Rectal smooth muscle tissue (tissue), 1 donor: Measurements from ENCODE around the gene AP2A2.
"Not testable (repeated sequence)": the region's sequence is repeated elsewhere in the genome, so short reads cannot be mapped to it uniquely, and the experiment has no call there.

Source experiments
- H3K27ac ChIP-seq: one replicate; pipeline ENCODE4 v1.7.0; 2013; ENCODE audit warnings: low read depth, low read length, inconsistent platforms
- H3K27me3 ChIP-seq: one replicate; pipeline ENCODE4 v1.7.0; 2013; ENCODE audit warnings: low read length; ENCODE audit not compliant: control insufficient read depth, insufficient read depth
- H3K36me3 ChIP-seq: one replicate; pipeline ENCODE4 v1.7.0; 2013; ENCODE audit warnings: low read length; ENCODE audit not compliant: control insufficient read depth, insufficient read depth
- H3K4me1 ChIP-seq: one replicate; pipeline ENCODE4 v1.7.0; 2013; ENCODE audit warnings: low read length; ENCODE audit not compliant: control insufficient read depth, insufficient read depth
- H3K4me3 ChIP-seq: one replicate; pipeline ENCODE4 v1.7.0; 2013; ENCODE audit warnings: low read length
- H3K9ac ChIP-seq: one replicate; pipeline ENCODE4 v1.7.0; 2013; ENCODE audit warnings: low read length

AP2A2 gene

DNA sequence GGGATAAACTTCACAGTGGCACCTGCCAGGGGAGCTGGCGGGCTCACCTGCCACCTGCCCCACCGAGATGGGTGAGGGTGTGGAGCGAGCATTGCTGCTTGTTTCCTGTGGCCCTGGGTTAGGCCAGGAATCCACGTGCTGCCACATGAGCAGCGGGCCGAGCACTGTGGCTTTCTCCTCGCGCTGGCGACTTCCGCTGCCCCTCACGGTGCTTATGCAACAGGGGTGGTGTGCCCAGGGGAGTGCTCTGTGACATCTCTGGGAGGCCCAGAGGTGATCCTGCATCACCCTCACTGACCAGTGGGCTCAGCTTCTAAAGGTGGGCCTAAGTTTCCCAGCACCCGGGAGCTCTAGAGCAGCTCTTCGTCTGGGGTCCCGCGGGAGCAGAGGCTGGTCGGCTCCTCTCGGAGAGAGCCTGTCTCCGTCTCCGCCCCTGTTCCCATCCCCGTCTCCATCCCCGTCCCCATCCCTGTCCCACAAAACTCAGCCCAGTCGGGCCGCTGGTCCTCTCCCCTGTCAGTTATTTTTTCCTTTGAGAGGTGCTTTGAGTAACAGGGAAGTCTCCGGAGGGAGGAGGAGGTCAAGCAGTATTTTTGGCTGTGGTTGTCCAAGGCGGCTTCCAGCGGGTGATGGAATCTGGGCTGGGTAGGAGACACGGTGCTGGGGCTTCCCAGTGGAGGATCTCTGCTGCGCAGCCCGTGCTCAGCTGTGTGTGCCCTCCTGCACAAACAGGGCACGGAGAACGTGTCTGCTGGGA is 42.5 kb downstream of the AP2A2 start:
- Histone ChIP-seq H3K27ac (no peak overlapping the region), H3K36me3 (peaks cover 3% of the 10 kb centered on the region), H3K4me3 (no peak overlapping the region), H3K9ac (no peak overlapping the region), H3K4me1 (no peaks in the 10 kb centered on the region), H3K27me3 (no peaks in the 10 kb centered on the region)

DNA sequence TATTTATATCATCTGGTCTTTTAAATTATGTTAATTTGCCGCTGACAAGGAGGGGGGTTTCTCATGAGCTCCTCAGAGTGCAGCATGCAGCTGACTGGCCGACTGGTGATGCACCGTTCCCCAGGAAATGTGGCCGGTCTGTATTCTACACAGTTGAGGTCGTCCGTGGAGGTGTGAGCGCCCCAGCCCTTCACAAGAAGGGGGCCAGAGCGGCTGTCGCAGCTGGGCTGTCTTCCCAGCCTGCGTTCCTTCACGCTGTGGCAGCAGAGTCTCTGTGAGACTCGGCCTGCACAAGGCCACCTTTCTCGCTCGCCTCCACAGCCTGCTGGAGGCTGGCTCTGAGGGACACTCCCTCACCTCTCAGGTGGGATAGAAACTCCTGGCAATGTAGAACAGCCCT is 43.2 kb downstream of the AP2A2 start:
- peaks cover 8% of the 10 kb centered on the region for H3K36me3 ChIP-seq

GRCh38 chr11:969651-970205 is 44.1 kb downstream of the AP2A2 start:
- peaks cover 10% of the 10 kb centered on the region for H3K36me3 ChIP-seq
- no peak overlapping the region for H3K27ac ChIP-seq
- no peaks in the 10 kb centered on the region for H3K27me3 ChIP-seq
- H3K9ac ChIP-seq = no peak overlapping the region
- no peaks in the 10 kb centered on the region for H3K4me1 ChIP-seq
- H3K4me3 ChIP-seq = no peak overlapping the region

More for the DNA sequence above, 43.2 kb downstream of the AP2A2 start:
- no peak overlapping the region for H3K4me3 ChIP-seq
- H3K4me1 ChIP-seq = no peaks in the 10 kb centered on the region
- H3K27me3 ChIP-seq = no peaks in the 10 kb centered on the region
- H3K27ac ChIP-seq = no peak overlapping the region
- no peak overlapping the region for H3K9ac ChIP-seq

DNA sequence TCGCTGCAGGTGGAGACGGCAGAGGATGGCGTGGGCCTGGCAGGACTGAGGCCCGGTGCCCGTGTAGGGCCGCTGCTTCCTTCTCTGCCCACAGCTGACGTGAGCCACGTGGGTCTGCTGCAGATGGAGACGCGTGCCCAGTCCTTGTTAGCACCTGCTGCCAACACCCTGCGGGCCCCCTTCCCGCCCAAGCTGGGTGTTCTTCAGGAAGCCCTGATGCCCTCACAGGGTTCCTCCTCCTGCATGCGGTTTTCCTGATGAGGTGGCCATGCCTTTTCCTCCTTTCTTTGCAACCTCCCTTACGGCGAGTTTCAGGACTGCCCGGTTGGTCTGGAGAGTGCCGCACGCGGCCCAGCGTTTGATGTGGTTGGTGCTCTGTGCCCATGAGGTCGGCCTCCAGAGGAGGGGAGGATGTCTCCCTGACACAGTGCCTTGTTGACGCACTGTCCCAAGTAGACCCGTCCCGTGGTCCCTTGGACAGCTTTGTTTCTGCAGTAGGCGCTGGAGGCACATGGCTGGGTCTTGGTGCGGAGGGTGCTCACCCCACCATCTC is 44.7 kb downstream of the AP2A2 start:
- no peak overlapping the region for H3K4me3 ChIP-seq
- no peak overlapping the region for H3K27ac ChIP-seq
- H3K9ac ChIP-seq = no peak overlapping the region
- no peaks in the 10 kb centered on the region for H3K4me1 ChIP-seq
- H3K36me3 ChIP-seq = peaks cover 12% of the 10 kb centered on the region
- H3K27me3 ChIP-seq = no peaks in the 10 kb centered on the region

DNA sequence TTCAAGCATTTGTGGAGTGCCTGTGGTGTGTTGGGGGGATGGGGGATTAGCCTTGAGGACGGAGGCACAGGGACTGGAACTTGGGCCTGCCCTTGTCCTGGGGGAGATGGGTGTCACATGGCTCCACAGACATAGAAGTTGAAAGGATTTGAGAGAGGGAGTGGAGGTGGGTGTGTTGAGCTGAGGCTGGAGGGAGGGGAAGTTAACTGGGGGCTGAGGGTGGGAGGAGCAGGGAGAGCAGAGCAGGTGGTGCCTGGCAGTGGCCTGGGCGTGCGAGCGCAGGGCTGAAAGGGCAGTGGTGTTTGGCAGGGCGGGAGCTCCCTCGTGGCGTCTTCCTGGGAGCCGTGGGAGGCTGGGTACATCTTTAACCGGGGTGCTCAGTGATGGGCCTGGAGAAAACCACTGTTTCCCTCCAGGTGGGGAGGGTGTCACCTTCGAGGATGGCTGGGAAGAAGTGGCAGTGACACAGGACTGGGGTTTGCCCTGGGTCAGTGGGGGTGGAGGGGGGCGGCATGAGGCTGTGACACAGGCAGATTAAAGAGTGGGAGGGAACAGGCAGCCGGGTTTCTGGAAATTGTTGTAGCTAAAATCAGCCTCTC is 45.5 kb downstream of the AP2A2 start:
- Histone ChIP-seq H3K27ac (no peak overlapping the region), H3K4me3 (no peak overlapping the region), H3K9ac (no peak overlapping the region), H3K4me1 (no peaks in the 10 kb centered on the region), H3K27me3 (no peaks in the 10 kb centered on the region), H3K36me3 (peaks cover 12% of the 10 kb centered on the region)

GRCh38 chr11:971731-972365 is 46.2 kb downstream of the AP2A2 start:
- Histone ChIP-seq H3K27ac (no peak overlapping the region), H3K9ac (no peak overlapping the region), H3K36me3 (peaks cover 12% of the 10 kb centered on the region), H3K4me3 (no peak overlapping the region), H3K27me3 (no peaks in the 10 kb centered on the region), H3K4me1 (no peaks in the 10 kb centered on the region)

DNA sequence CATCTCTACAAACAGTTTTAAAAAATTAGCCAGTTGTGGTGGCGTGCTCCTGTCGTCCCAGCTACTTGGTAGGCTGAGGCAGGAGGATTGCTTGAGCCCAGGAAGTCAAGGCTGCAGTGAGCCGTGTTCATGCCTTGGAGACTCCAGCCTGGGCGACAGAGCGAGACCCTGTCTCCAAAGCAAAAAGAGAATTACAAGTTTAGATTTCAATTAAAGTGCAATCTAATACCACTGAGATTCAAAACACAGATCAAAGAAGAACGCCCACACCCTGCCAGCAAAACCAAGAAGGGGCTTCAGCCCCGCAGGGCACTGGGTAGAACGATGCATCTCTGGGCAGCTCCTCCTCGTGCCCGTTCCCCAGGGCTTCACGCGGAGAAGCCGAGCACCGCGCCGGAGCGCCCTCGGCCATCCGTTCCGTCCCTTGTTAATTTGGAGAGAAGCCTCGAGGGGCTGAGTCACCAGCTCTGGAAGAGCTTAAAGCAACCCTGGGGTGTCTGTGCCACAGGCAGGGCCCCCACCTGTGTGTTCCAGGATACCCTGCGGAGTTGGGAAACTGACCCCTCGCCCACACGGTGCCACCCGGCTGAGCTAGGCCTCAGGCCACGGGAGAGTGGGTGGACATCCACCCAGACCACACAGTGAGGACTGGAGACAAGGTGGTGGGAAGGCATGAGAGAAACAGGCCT is 47.0 kb downstream of the AP2A2 start:
- H3K36me3 ChIP-seq = peaks cover 18% of the 10 kb centered on the region

GRCh38 chr11:973237-973636 is 47.6 kb downstream of the AP2A2 start:
- H3K4me1 ChIP-seq = no peaks in the 10 kb centered on the region
- no peak overlapping the region for H3K9ac ChIP-seq
- H3K4me3 ChIP-seq = no peak overlapping the region
- no peak overlapping the region for H3K27ac ChIP-seq
- H3K27me3 ChIP-seq = no peaks in the 10 kb centered on the region
- H3K36me3 ChIP-seq = peaks cover 24% of the 10 kb centered on the region

More for the DNA sequence above, 47.0 kb downstream of the AP2A2 start:
- no peaks in the 10 kb centered on the region for H3K4me1 ChIP-seq
- H3K27me3 ChIP-seq = no peaks in the 10 kb centered on the region
- H3K4me3 ChIP-seq = no peak overlapping the region
- no peak overlapping the region for H3K27ac ChIP-seq
- no peak overlapping the region for H3K9ac ChIP-seq

- not testable (repeated sequence) for H3K9ac ChIP-seq, H3K4me1 ChIP-seq, H3K27me3 ChIP-seq, H3K27ac ChIP-seq, H3K4me3 ChIP-seq
- peaks cover 25% of the 10 kb centered on the region for H3K36me3 ChIP-seq
These were observed 49.7 kb downstream of the AP2A2 start for GRCh38 chr11:975376-975775.

- Histone ChIP-seq H3K4me3 (no peak overlapping the region), H3K9ac (no peak overlapping the region), H3K27me3 (no peaks in the 10 kb centered on the region), H3K4me1 (no peaks in the 10 kb centered on the region), H3K36me3 (peaks cover 25% of the 10 kb centered on the region), H3K27ac (no peak overlapping the region)
These were observed 50.2 kb downstream of the AP2A2 start for GRCh38 chr11:975827-976226.

- Histone ChIP-seq H3K9ac (no peak overlapping the region), H3K36me3 (peaks cover 27% of the 10 kb centered on the region), H3K27ac (no peak overlapping the region)
These were observed 50.9 kb downstream of the AP2A2 start for GRCh38 chr11:976431-977160.

More at GRCh38 chr11:976431-977160, 50.9 kb downstream of the AP2A2 start:
- Histone ChIP-seq H3K4me1 (no peaks in the 10 kb centered on the region), H3K27me3 (no peaks in the 10 kb centered on the region), H3K4me3 (no peak overlapping the region)
